GM21367 (cell line): ENCODE measurements around the gene NDUFS8.

Experiments
- ATAC-seq: cut with Tn5 transposase; IDR thresholded peaks from one replicate; pipeline ENCODE4 v1.9.1; 2021; ENCODE audit not compliant: unreplicated experiment

The NDUFS8 gene

DNA sequence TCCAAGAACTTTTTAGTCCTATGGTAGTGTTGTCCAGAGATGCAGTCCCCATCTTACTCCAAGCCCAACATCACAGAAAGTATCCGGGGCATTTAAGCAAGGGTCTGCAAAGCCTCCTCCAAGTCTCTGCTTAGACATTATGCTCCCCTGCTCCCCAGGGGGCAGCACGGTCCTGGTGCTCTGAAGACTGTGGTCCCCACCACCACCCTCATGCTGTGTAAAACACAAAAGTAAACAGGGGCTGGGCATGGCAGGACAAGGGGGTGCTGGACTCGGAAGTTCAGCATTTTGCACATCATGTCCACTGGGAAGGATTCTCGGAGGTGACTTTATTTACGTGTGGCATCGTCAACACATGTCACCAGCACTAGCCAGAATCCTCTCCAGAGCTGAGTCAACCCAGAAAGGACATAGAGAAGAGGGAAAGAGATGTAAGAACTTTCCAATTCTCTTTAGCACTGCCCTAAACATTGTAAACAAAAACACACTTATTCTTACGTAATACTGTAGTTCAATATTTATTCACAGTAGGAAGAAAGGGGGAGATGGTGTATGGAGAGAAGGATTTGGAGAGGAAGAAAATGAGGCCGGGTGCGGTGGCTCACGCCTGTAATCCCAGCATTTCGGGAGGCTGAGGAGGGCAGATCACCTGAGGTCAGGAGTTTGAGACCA, 46.0 kb downstream of the NDUFS8 start:
- ATAC-seq = no peak

- ATAC-seq = no peak
These were observed 47.4 kb downstream of the NDUFS8 start for GRCh38 chr11:68077617-68078582.

GRCh38 chr11:68080860-68081259, 50.4 kb downstream of the NDUFS8 start:
- ATAC-seq = no peak

GRCh38 chr11:68081691-68082090, 51.2 kb downstream of the NDUFS8 start:
- ATAC-seq = no peak

- no peak for ATAC-seq
These were observed 52.0 kb downstream of the NDUFS8 start for GRCh38 chr11:68082481-68082880.

DNA sequence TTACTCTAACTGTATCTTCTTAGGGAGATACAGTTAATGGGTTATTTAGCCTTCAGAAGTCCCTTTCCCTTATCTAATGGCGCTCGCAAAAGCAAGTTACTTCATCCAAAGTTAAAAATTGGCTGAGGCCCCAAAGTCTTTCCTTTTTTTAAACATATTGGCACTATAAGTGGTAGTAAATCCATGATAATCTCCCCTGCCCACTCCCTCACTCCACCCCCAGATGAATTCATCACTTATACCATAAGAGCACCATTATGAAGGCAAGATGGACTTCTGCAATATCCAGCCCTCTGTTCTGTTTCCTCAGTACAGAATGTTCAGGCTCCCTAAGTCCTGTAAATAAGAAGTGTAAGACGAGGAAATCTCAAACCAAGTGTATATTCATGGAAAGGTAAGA, 53.0 kb downstream of the NDUFS8 start:
- no peak for ATAC-seq
